Left kidney (tissue), 2 donors: Measurements from ENCODE around the gene DERL3. TPM values are rescaled to one million over a fixed set of nuclear protein-coding genes. Genes with fewer than 3 reads are reported as not detected.

ENCODE experiments used
- DNase-seq: peaks from one replicate; pipeline ENCODE4 v3.0.0-alpha.2; 2013
- polyA plus RNA-seq: library from polyadenylated mRNA; unstranded; fragments of 120-200 nt; gene quantifications from one replicate; pipeline ENCODE4 v1.2.1, GENCODE V29; 2013; ENCODE audit not compliant: insufficient read length

DERL3 gene
- polyA plus RNA-seq, 1 donor: 3.2 TPM

DNA sequence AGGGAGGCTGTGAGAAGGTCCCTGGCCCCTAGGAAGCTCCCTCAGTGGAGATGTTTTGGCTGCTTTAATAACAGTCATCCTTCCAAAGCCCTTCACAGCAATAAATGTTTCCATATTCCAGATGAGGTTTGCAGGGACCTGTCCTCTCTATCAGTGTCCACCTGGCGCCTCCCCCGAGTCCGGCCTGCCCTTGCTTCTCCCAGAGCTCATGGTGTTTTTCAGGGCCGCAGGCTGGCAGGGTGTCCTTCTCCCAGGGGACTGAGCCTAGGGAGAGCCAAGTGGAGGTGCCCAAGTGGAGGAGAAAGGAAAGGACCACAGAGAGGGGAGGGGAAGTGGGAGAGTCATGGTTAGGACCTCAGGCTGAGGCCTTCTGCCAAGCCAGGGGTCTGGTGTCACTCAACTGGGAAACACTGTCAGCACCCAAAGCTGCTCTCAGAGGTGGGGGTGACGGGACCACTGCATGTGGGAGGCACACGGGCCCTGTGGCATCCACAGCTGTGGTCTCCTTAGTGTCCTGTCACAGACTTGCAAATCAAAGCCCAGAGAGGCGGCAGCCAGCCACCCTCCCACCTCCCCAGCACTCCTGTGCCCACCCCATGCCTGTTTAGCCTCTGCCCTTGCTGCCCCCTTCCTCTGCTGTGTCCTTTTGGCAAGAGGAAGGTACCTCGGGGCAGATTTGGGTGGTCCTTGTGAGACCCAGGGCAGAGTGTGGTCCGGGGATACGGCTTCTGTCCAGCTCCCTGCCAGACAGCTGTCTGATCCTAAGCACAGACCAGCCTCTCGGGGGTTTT lies 6.4 kb downstream of the DERL3 start:
- DNase-seq: no peak

DNA sequence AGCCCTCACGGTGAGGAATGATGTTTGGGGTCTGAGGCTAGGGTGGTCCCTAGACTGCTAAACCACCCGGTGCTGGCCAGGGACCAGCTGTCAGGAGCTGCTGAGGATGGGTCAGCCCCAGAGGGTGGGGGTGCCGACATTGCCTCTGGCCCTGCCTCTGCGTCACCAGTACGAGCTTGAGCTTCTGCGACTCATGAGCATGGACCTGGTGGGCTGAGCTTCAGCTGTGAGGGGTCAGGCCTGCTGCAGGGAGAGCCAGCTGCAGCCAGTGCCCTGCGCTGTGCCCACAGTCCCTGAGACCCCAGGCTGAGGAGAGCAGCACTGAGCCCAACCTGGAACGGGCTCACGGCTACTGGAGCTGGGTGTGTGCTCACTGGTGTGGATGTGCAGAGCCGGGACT lies 7.0 kb downstream of the DERL3 start:
- no peak for DNase-seq

DNA sequence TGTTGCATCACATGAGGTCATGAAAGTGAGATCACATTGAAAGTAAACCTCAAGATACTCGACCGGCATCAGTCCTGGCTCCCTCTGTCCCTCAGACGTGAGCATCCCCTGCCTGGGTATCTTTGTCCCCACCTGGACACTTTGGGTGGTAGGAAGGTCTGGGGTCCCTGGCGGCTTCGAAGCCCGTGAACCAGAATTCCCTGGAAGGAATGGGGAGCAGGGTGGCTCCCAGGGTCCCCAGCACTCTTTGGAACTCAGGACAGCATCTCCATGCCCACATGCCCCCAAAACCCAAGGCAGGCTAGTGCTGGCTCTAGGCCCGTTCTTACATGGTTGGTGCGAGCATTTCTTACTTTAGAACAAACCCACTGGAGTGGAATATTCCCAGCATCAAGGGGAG lies 7.5 kb downstream of the DERL3 start:
- no peak for DNase-seq

DNA sequence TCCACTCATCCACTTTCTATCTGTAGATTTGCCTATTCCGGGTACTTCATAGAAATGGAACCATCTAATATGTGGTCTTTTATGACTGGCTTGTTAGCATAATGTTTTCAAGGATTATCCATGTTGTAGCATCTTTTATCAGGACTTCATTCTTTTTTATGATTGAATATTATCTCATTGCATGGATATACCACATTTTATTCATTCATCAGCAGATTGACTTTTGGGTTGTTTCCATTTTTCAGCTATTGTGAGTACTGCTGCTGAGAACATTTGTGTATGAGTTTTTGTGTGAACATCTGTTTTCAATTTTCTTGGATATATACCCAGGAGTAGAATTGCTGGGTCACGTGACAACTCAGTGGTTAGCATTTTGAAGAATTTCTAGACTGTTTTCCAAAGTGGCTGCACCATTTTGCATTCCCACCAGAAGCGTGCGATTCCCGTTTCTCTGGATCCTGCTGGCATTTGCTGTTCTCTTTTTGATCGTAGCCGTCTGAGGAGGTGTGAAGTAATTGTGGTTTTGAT lies 8.9 kb downstream of the DERL3 start:
- no peak for DNase-seq

DNA sequence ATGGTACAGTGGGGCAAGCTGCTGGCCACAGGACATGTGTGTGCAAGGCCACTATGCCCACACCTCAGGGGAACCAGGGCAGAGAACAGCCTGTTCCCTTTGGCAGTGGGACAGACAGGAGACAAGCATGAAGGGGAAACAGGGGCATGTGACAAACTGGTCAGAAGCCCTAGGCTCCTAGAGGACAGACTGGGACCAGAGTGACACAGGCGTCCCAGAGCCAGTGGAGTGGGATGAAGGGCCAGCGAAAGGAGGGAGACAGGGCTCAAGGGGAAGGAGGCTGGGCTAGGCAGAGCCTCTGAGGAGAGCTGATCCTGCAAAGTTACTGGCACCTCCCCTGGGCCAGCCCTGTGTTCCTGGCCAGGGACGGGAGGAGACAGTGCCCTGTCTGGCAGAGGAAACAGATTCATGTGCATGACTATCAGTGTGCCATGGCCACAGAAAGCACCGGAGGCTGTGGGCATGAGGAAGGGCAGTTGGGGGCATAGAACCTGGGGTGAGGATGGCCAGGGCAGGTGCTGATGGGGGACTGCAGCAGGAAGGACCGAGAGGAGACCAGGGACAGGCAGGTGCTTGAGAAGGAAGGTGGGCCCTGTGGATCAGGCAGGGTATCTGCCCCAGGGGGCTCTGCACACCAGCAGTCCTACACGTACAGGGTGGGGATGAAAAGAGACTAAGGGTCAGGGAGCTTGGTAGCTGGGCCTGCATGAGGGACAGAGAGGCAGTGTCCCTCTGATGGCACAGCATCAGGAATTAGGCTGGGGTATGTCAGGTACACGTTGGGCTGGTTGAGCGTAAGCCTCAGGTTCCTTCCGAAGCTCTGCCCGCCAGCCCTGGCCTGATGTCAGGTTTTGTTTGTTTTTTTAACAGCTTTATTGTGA lies 9.8 kb downstream of the DERL3 start:
- DNase-seq: no peak

DNA sequence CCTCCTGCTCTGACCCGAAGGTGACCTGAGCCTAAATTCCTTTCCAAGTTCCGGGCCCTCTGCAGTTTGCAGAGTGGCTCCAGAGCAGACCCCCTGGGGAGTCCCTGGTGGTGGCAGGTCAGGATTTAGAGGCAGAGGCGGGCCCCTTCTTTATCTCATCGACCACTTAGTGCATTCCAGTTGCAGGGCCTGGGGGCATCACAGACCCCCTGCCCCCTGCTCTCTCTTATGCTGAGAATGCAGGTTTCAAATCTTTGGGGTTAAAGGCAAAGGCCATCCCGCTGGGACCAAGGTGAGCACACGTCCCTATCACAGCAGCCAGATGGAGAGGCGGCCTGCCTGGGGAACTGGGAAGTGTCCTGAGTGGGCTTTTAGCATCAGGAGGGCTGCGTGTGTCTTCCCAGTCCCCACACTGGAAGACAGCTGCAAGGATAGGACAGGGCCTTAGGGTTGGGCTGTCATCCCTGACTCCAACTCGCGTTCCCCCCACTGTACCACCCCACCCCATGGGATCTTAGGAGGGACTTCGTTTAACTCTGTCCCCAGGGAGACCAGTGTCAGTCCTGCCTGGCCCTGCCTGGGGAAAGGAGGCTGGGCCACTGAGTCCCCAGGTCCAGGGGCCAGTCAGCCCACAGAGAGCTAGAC lies 11.3 kb downstream of the DERL3 start:
- DNase-seq: no peak

DNA sequence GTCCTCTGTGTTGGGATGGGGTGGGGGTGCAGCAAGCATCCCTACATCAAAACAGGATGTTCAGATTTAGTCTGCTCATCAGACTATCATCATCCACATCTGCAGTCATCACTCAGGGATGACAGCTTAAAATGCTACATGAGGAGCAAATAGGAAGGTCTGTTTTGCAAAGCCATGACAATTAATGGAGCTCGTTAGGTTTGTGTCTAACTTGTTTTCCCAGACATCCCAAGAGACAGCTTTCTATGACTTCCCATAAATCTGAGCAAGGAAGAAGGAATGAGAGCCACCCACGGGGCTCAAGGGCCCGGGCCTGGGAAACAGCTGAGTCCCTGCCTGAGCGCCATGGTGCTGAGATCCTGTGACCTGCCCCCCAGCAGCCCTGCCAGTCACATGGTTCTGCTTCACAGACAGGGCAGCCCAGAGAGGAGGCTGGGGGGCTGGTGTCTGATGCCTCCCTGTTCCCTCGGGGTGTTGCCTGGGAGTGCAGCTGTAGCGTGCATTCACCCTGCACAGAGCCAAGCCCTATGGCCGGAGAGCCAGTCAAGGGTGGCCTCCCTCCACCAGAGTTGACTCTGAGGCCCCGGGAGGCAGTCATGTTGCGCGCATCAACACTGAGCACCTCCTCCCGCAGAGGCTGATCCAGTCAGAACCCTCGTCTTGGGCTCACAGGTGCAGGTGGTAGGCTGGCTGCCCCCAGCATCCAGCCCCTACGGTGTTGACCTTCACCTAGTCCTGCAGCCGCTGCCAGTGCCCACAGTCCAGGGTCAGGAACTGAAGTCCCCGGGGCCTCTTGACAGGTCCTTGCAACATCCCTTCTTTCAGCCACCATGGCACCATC lies 12.1 kb downstream of the DERL3 start:
- DNase-seq: no peak

DNA sequence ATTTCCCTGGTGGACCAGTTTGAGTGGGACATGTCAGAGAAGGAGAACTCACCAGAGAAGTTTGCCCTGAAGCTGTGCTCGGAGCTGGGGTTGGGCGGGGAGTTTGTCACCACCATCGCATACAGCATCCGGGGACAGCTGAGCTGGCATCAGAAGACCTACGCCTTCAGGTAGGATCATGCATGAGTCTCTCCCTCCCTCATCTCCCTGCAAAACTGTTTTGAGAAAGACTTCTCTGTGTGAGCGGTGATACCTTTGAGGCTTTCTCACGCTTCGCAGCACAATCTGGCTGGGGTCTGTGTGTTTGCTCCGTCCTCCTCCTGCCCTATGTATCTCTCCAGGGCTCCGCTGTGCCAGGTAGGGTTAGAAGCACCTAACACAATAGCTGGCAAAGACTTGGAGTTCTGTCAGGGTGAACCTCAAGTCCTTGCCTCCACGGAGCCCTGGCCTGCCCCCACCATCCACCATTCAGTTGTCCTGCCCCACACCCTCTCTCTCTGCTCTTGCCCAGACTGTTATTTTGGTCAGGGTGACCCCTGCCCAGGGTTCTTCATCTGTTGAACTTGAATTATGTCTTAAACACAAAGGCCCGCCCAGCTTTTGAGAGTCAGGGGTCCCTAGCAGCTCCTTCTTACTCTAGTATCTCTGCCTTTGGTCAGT lies 13.4 kb downstream of the DERL3 start:
- no peak for DNase-seq

DNA sequence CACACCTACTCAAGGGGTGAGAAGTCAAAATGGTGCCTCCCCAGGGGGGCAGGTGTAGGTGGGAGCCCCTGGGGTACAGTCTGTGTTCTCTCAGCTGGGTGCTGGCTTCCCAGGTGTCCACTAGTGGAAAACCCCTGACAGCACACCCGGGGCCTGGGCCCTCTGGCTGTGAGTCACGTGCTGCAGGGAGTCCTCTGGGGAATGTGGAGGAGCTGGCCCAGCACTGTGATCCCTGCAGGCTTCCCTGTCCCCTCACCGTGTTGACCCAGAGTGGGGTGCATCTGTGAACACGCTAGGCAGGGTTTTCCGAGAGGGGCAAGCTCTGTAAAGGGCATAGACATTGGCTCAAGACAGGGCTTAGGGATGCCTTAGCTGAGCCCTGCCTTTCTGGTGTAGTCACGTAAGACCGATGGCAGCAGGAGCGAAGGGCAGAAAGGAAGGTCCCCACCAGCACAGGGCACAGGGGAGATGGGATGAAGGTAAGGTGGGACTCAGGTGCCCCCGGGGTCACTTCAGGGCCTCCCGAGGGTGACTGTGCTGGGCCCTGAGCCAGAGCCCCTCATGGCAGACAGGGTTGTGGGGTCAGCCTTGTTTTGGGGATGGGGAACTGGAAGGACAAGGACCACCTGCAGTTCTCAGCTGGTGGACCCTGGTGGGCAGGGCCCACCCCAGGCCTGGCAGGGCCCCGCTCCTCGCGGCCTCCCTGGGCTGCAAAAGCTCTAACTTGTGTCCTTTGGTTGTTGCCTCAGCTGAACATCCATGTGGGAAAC lies 14.1 kb downstream of the DERL3 start:
- DNase-seq: no peak

DNA sequence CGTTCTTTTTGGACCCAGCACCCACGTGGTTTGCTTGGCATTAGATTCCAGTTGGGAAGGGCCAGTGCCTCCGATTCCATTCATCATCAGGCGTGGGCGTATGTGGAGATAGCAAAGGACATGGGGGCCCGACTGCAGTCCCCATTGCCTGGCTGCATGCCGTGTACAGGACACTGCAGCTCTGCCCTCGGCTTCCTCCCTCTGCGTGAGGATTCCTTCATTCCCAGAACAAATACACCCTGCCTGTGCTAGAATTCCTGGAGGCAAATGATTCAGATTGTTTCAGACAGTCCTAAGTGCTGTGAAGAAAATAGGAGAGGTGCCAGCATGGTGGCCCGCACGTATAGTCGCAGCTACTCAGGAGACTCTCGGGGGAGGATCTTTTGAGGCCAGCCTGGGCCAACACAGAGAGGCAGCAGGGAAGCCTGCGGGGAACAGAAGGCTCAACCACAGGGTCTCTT lies 15.4 kb downstream of the DERL3 start:
- DNase-seq: no peak

DNA sequence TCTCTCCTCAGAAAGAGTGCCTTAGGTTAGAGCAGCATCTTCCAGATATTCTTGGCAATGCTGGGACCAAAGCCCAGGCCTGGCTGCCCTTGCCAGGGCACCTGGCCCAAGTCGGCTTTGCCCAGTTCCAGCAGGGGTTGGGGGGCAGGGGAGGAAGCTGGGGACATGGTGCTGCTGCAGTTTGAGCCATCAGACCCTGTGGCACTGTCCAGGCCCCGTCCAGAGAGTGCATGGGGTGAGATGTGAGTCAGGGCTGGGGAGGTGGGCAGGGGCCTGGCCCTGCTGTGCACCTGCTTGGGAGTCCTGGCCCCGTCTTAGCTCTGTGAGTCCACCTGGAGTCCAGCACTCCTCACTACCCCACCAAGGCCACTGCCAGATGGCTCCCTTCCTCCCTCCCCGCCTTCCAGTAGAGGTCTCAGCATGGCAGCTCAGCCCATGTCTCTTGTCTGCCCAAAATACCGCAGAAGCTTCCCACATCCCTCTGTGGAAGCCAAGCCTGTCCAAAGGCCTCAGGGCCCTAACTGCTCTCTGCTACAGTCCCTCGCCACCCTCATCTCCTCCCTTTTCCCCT lies 16.6 kb downstream of the DERL3 start:
- no peak for DNase-seq

DNA sequence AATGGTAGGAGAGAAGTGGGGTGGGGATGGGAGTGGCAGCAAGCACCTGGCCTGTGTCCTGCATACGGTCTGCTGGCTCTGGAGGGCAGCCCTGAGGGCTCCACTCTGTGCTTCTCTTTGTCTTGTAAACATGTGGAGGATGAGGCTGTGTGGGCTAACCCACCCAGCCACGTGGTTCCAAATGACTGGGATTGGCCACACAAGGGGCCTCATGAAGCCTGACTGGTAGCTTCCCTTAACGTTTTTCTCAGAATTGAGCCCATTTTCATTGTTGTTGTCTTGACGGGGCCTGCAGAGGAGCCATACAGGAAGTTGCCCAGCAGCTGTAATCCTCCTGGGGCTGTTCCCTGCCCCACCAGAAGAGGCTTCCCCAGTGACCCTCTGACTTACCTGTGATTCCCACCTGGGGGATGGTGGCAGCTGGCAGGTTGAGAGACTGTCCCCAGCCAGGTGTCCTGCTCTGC lies 18.0 kb downstream of the DERL3 start:
- no peak for DNase-seq

DNA sequence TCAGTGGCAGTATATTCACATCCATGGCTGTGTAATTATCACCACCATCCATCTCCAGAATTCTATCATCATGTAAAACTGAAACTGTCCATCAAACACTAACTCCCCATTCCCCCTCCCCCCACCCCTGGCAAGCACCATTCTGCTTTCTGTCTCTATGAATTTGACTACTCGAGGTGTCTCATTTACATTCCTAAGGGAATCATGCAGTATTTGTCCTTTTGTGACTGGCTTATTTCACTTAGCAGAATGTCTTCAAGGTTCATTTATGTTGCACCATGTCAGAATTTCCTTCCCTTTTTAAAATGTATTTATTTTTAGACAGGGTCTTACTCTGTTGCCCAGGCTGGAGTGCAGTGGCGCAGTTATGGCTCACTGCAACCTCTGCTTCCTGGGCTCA lies 20.3 kb downstream of the DERL3 start:
- DNase-seq: no peak

DNA sequence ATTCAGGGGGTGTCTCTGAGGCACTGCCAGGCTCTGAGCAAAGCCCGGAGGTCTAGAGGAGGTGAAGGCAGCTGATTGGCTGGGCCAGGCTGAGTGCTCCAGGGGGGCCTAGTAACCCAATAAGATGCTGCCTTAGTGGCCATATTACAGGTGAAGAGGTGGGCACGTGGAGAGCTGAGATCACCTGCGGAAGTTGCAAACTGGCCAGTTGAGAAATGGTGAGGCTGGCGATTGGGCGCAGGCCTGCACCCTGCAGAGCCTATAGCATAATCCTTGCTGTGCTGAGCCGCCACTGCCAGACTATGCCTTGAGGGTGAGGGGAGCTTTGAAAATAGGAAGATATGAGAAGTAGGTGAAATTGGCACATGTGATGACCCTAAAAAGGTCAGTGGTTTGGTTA lies 21.7 kb downstream of the DERL3 start:
- DNase-seq: no peak

DNA sequence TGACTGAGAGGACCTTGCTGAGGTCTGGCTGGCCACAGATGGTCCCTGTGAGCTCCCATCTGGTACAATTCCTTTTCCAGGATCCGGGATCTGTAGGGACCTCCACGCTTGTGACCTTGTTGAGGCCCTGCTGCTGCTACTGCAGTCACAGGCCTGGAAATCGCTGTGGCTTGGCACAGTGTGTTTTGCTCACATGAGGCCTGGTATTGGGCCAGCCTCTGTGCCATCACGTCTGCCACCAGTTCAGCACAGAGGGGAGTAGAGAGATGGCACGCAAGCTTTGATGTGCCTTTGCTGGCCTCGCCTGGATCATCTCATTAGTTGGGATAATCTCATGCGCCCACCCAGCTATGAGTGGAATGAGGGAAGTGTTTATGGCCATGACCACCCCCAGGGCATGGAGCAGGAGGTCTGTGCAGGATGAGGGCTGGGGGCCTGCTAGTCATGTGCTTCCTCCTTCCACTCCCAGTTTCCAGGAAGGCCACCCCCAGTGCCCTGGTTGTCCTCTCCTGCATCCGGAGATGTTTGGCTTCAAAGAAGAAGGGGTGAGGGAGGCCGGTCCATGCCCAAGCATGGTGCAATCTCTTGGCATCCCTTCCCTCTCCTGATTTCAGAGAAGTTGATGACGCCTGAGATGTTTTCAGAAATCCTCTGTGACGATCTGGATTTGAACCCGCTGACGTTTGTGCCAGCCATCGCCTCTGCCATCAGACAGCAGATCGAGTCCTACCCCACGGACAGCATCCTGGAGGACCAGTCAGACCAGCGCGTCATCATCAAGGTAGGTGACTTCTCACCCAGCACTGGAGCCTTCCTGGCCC lies 22.4 kb downstream of the DERL3 start:
- no peak for DNase-seq

DNA sequence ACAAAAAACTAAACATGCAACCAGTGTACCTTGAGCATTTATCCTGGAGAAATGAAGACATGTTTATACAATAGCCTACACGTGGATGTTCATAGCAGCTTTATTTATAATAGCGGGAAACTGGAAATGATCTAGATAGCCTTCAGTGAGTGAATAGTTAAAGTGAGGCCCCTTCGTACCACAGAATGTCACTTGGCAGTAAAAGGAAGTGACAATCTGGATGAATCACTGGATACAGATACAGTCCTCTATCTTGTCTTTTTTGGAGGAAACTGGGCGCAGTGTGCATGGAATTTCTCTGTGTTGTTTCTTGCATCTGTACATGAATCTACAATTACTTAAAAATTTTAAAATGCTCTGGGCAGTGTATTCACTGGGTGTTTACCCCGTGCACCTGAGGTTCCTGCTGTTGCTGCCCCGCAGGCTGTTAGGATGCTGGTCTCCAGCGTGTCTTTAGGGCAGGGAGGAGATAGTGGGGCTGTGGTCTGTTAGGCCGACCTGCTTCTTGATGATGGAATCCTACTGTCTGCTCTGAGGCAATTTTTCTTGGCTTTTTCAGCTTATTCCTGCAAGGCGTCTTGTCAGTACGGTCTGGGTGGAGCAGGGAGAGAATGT lies 23.2 kb downstream of the DERL3 start:
- no peak for DNase-seq

DNA sequence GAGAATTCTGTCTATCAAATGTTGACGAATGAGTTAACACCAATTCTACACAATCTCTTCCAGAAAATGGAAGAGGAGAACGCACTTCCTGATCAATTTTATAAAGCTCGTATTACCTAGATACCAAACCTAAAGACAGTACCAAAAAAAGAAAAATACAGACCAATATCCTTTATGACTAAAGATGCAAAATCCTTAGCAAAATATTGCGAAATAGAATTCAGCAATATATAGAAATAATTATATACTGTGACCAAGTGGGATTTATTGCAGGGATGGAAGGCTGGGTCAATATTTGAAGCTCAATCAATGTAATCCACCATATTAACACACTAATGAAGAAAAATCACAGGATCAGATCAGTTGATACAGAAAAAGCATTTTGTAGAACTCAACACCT lies 26.4 kb downstream of the DERL3 start:
- no peak for DNase-seq

DNA sequence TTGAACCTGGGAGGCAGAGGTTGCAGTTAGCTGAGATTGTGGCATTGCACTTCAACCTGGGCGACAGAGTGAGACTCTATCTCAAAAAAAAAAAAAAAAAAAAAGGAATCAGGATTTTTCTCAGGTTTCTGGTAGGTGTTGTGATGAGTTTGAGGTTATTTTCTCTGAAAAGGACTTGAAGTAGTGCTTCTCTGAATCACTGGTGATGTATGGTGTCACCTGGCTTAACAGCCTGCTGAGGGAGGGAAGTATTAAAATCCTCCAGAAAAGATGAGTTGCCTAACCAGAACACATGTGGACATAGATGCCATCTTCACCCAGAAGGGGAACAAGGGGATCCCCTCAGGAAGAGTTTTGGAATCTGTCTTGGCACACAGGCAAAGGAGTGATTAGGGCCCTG lies 32.0 kb downstream of the DERL3 start:
- no peak for DNase-seq
